ENCODE data around the gene ATP8A2.
"Not testable (repeated sequence)": the region's sequence is repeated elsewhere in the genome, so short reads cannot be mapped to it uniquely, and the experiment has no call there.

Gene ATP8A2

DNA sequence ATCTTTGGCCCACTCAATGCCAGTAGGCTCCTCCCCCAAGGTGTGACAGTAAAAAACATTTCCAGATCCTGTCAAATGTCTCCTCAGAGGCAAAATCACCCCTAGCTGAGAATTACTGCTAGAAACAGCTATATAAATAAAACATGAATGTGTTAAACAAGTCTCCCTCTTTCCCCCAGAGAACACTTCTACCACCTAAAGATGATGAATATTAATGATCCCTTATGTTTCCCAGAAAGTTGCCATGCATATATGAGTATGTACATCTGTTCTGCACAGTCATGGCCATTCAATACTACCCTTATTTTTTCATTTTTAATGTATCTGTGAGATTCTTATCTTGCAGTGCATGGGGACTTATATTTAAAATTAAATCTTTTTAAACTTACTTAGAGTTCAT, 450.0 kb downstream of the ATP8A2 start:
- Histone ChIP-seq H3K4me3 (replicated peaks; ENCODE audit: low read depth, low read length) (no peak overlapping the region), H3K36me3 (ENCODE audit: control insufficient read depth, insufficient read depth, low read length) (no peaks in the 10 kb centered on the region), H3K27me3 (replicated peaks; ENCODE audit: control insufficient read depth, insufficient read depth, low read length) (no peaks in the 10 kb centered on the region)
- TF ChIP-seq CTCF (IDR thresholded peaks at IDR 0.05; ENCODE audit: insufficient read depth, low read length, poor library complexity, severe bottlenecking), result no peak
- no peak for DNase-seq (ENCODE audit: extremely low read depth, insufficient read length)

- not testable (repeated sequence) for H3K27me3 ChIP-seq (replicated peaks; ENCODE audit: control insufficient read depth, insufficient read depth, low read length); DNase-seq (ENCODE audit: extremely low read depth, insufficient read length); H3K36me3 ChIP-seq (ENCODE audit: control insufficient read depth, insufficient read depth, low read length); H3K4me3 ChIP-seq (replicated peaks; ENCODE audit: low read depth, low read length)
Measured at GRCh38 chr13:25827221-25827620, 455.4 kb downstream of the ATP8A2 start.

DNA sequence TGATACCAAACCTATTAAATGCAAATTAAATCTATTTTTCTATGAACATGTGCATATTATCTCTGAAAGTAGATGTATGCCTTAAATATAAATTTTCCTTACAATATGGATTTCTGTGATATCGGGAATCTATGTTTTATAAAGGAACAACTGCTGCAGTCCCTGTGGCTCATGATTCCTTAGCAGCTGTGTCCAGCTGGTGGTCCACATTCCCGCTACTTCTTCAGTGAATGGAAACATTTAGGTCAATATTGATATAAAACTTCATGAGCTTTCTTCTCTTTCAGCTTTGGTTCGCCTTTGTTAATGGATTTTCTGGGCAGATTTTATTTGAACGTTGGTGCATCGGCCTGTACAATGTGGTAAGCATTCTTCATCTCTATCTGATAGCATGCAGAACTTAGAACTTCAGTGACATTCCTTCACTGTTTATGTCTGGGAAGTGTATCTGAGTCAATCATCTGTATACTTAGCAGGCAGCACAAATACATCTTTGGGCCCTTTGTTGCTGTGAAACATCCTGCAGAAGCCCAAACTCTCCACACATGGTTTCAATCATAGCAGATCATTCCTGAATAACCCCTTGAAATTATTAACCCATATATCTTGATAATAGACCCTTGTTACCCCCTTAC, 456.2 kb downstream of the ATP8A2 start:
- DNase-seq (ENCODE audit: extremely low read depth, insufficient read length), result no peak
- TF ChIP-seq CTCF (IDR thresholded peaks at IDR 0.05; ENCODE audit: insufficient read depth, low read length, poor library complexity, severe bottlenecking), result no peak
- Histone ChIP-seq H3K36me3 (ENCODE audit: control insufficient read depth, insufficient read depth, low read length) (no peaks in the 10 kb centered on the region), H3K27me3 (replicated peaks; ENCODE audit: control insufficient read depth, insufficient read depth, low read length) (no peaks in the 10 kb centered on the region), H3K4me3 (replicated peaks; ENCODE audit: low read depth, low read length) (no peak overlapping the region)

- H3K4me3 ChIP-seq (replicated peaks; ENCODE audit: low read depth, low read length), result no peak overlapping the region
- H3K27me3 ChIP-seq (replicated peaks; ENCODE audit: control insufficient read depth, insufficient read depth, low read length), result peaks cover 1% of the 10 kb centered on the region
- DNase-seq (ENCODE audit: extremely low read depth, insufficient read length), result no peak
- no peaks in the 10 kb centered on the region for H3K36me3 ChIP-seq (ENCODE audit: control insufficient read depth, insufficient read depth, low read length)
- TF ChIP-seq CTCF (IDR thresholded peaks at IDR 0.05; ENCODE audit: insufficient read depth, low read length, poor library complexity, severe bottlenecking), result no peak
Measured at GRCh38 chr13:25833761-25834160, 462.0 kb downstream of the ATP8A2 start.

DNA sequence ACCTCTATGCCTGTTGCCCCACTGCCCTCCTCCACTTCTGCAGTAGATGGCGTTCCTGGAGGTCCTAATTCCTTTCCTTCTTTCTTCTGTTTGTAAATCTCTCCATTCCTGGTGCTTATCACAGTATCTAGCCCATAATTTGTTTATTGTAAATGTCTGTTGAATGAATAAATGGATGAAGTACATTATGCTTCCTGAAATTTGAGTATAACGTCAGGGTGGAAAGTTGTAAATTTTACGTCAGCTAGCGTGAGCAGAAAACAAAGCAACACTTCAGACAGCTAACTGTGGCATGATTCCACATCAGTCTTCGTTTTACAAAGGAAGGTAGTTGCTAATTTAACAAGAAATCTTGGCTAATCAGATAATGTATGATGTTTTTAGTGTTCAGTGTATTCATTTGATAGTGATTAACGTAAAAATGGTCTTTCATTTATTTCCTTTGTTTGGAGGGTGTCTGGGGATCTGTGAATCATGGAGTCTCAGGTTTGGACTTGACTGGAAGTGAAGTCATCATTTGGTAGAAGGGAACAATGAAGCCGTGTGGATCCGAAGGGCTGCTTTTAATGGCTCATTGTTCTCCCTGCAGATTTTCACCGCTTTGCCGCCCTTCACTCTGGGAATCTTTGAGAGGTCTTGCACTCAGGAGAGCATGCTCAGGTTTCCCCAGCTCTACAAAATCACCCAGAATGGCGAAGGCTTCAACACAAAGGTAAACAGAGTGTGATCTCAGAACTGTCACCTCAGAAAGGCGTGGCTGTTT, 465.0 kb downstream of the ATP8A2 start:
- DNase-seq (ENCODE audit: extremely low read depth, insufficient read length), result no peak
- Histone ChIP-seq H3K4me3 (replicated peaks; ENCODE audit: low read depth, low read length) (no peak overlapping the region), H3K36me3 (ENCODE audit: control insufficient read depth, insufficient read depth, low read length) (no peaks in the 10 kb centered on the region), H3K27me3 (replicated peaks; ENCODE audit: control insufficient read depth, insufficient read depth, low read length) (peaks cover 3% of the 10 kb centered on the region)
- no peak for TF ChIP-seq CTCF (IDR thresholded peaks at IDR 0.05; ENCODE audit: insufficient read depth, low read length, poor library complexity, severe bottlenecking)

DNA sequence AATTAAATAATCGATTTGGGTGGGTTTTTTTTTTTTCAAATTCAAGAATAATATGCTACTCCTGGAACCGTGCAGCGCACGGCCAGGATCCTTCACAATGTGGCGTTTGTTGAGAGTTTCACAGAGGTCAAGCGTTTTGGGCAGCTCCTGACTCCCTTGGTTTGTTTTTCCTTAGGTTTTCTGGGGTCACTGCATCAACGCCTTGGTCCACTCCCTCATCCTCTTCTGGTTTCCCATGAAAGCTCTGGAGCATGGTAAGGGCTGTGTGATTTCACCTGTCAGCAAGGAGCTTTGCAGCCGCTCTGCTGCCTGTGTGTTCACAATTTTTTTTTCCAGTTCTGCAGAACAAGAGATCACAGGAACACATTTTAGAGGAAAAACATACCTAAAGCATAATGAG, 467.6 kb downstream of the ATP8A2 start:
- H3K4me3 ChIP-seq (replicated peaks; ENCODE audit: low read depth, low read length), result no peak overlapping the region
- DNase-seq (ENCODE audit: extremely low read depth, insufficient read length), result no peak

More for the DNA sequence above, 467.6 kb downstream of the ATP8A2 start:
- no peaks in the 10 kb centered on the region for H3K36me3 ChIP-seq (ENCODE audit: control insufficient read depth, insufficient read depth, low read length)
- TF ChIP-seq CTCF (IDR thresholded peaks at IDR 0.05; ENCODE audit: insufficient read depth, low read length, poor library complexity, severe bottlenecking), result no peak
- H3K27me3 ChIP-seq (replicated peaks; ENCODE audit: control insufficient read depth, insufficient read depth, low read length), result peaks cover 3% of the 10 kb centered on the region

All from GM06990 (cell line).